ENCODE data around the gene ASPM. TPM values are rescaled to one million over a fixed set of nuclear protein-coding genes. Genes with fewer than 3 reads are reported as not detected.

ASPM gene
- total RNA-seq, 1 experiment from 2014 or later, result 32.8 TPM

DNA sequence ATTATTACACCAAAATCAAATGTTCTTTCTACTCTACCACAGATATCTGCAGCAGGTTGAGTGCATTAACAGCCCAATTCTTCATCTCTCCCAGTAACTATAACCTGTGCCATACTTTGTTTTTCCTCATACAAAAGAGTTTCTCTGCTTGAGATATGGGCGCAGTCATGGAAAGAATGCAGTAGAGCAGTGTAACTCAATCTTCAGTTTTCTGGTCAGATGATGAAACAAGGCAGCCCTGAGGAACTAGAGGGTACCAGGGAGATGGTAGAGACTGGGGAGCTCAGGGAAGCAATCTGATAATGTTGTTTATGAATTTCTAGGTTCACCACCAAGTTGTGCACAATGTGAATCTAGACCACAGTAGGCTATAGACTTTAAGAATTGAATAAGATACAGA lies 39.6 kb downstream of the ASPM start:
- DNase-seq (ENCODE audit: unreplicated experiment), result no peak
- POLR2A ChIA-PET, result interaction anchor here (0.8 to 0.9 kb wide), 2 partner anchors 15 to 37 kb away, joined by 3 read pairs; no protein-coding TSS in a partner anchor
- no peak overlapping the region for H3K4me3 Mint-ChIP-seq (ENCODE audit: unreplicated experiment)
- H3K4me1 Mint-ChIP-seq (ENCODE audit: insufficient read depth, unreplicated experiment), result no peaks in the 10 kb centered on the region
- no peaks in the 10 kb centered on the region for H3K9me3 Mint-ChIP-seq (ENCODE audit: unreplicated experiment)
- H3K27ac Mint-ChIP-seq (ENCODE audit: low read depth, unreplicated experiment), result peak overlapping the region; percentile 16
- no peaks in the 10 kb centered on the region for H3K27me3 Mint-ChIP-seq (ENCODE audit: insufficient read depth, unreplicated experiment)
- CTCF ChIA-PET, result interaction anchor here (0.7 kb wide), 1 partner anchor 43 kb away, joined by 3 read pairs; no protein-coding TSS in a partner anchor
- intact Hi-C loops (cut with micrococcal nuclease), result no loop called here
- peaks cover 7% of the 10 kb centered on the region for H3K36me3 Mint-ChIP-seq (ENCODE audit: insufficient read depth, unreplicated experiment)
- TF ChIP-seq, protein P1, sequence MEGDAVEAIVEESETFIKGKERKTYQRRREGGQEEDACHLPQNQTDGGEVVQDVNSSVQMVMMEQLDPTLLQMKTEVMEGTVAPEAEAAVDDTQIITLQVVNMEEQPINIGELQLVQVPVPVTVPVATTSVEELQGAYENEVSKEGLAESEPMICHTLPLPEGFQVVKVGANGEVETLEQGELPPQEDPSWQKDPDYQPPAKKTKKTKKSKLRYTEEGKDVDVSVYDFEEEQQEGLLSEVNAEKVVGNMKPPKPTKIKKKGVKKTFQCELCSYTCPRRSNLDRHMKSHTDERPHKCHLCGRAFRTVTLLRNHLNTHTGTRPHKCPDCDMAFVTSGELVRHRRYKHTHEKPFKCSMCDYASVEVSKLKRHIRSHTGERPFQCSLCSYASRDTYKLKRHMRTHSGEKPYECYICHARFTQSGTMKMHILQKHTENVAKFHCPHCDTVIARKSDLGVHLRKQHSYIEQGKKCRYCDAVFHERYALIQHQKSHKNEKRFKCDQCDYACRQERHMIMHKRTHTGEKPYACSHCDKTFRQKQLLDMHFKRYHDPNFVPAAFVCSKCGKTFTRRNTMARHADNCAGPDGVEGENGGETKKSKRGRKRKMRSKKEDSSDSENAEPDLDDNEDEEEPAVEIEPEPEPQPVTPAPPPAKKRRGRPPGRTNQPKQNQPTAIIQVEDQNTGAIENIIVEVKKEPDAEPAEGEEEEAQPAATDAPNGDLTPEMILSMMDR (IDR thresholded peaks at IDR 0.05; ENCODE audit: unreplicated experiment), result no peak
- no TSS peak for BruUV-seq (replicated peaks)

DNA sequence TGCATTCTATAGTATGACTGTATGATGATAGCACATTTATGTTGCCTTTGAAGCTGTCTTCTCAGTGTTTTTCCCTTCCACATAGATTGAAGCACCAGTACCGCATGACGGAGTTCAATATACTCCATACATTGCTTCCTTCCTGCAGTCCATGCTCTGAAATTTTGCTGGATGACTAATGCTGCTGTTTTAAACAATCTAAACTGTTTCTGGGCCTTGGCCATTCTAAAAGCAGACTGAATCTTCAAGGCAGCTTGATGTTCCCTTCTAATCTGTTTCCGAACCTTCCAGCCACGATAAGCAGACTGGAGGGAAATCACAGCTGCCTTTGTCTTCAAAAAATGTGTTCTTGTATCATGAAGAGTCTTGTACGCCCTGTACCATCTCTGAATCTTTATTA lies 43.2 kb downstream of the ASPM start:
- ChIA-PET POLR2A (interaction anchor here (0.6 to 2.8 kb wide), 2 partner anchors 10 to 672 kb away, joined by 3 to 14 read pairs; partner anchors contain the start of gene DENND1B), CTCF (interaction anchor here (3.3 kb wide), 1 partner anchor 10 kb away, joined by 11 read pairs; no protein-coding TSS in a partner anchor)
- Mint-ChIP-seq H3K9me3 (ENCODE audit: unreplicated experiment) (no peaks in the 10 kb centered on the region), H3K27ac (ENCODE audit: low read depth, unreplicated experiment) (no peak overlapping the region), H3K4me1 (ENCODE audit: insufficient read depth, unreplicated experiment) (peaks cover 5% of the 10 kb centered on the region), H3K36me3 (ENCODE audit: insufficient read depth, unreplicated experiment) (peaks cover 7% of the 10 kb centered on the region), H3K4me3 (ENCODE audit: unreplicated experiment) (no peak overlapping the region), H3K27me3 (ENCODE audit: insufficient read depth, unreplicated experiment) (no peaks in the 10 kb centered on the region)
- DNase-seq (ENCODE audit: unreplicated experiment), result no peak
- BruUV-seq (replicated peaks), result no TSS peak
- intact Hi-C loops (cut with micrococcal nuclease), result no loop called here
- TF ChIP-seq, protein P1 (IDR thresholded peaks at IDR 0.05; ENCODE audit: unreplicated experiment), result no peak

DNA sequence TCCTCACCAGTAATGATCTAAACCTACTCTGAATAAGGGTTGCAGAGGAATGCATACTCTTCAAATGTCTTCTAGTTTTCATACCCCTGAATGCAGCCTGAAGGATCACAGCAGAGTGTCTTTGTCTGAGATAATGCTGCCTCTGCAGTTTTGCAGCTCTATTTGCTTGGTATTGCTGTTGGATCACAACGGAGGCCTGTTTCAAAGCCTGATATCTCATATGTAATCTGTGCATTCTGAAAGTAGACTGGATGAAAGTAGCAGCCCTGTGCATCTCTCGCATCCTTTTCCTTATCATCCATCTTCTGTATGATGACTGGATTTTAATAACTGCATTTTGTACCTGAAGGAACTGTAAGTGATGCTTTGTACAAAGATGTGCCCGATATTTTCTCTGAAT lies 44.5 kb downstream of the ASPM start:
- no TSS peak for BruUV-seq (replicated peaks)
- Mint-ChIP-seq H3K4me1 (ENCODE audit: insufficient read depth, unreplicated experiment) (peaks cover 9% of the 10 kb centered on the region), H3K27me3 (ENCODE audit: insufficient read depth, unreplicated experiment) (no peaks in the 10 kb centered on the region), H3K9me3 (ENCODE audit: unreplicated experiment) (no peaks in the 10 kb centered on the region), H3K27ac (ENCODE audit: low read depth, unreplicated experiment) (no peak overlapping the region), H3K4me3 (ENCODE audit: unreplicated experiment) (no peak overlapping the region), H3K36me3 (ENCODE audit: insufficient read depth, unreplicated experiment) (peaks cover 7% of the 10 kb centered on the region)
- ChIA-PET CTCF (interaction anchor here (0.5 to 3.3 kb wide), 4 partner anchors 9 to 1122 kb away, joined by 3 to 11 read pairs (median 5); no protein-coding TSS in a partner anchor), POLR2A (interaction anchor here (0.8 to 2.8 kb wide), 3 partner anchors 9 to 14 kb away, joined by 3 to 14 read pairs (median 6); no protein-coding TSS in a partner anchor)
- TF ChIP-seq, protein P1 (IDR thresholded peaks at IDR 0.05; ENCODE audit: unreplicated experiment), result no peak
- DNase-seq (ENCODE audit: unreplicated experiment), result no peak
- intact Hi-C loops (cut with micrococcal nuclease), result no loop called here

DNA sequence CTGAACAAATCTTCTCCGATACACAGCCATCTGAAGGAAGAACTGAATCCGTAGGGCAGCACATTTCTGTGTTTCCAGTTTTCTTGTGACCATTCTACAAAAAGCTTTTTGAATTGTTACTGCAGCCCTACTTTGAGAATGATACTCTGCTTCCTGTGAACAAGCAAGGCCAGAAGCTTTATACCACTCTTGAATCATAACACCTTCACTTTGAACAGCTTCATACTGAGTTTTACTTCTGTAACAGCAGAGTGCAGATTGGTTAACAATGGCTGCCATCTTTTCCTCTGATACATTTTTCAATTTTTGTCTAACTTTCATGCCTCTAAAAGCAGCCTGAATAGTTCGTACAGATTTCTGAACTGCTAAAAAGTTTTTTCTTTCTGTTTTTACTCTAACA lies 45.8 kb downstream of the ASPM start:
- no peaks in the 10 kb centered on the region for H3K27me3 Mint-ChIP-seq (ENCODE audit: insufficient read depth, unreplicated experiment)
- no TSS peak for BruUV-seq (replicated peaks)
- H3K9me3 Mint-ChIP-seq (ENCODE audit: unreplicated experiment), result no peaks in the 10 kb centered on the region
- intact Hi-C loops (cut with micrococcal nuclease), result no loop called here
- TF ChIP-seq, protein P1 (IDR thresholded peaks at IDR 0.05; ENCODE audit: unreplicated experiment), result no peak
- DNase-seq (ENCODE audit: unreplicated experiment), result no peak
- H3K4me3 Mint-ChIP-seq (ENCODE audit: unreplicated experiment), result no peak overlapping the region
- ChIA-PET CTCF (interaction anchor here (0.8 to 1.3 kb wide), 2 partner anchors 8 to 56 kb away, joined by 3 read pairs; no protein-coding TSS in a partner anchor), POLR2A (interaction anchor here (0.7 to 1.6 kb wide), 3 partner anchors 9 to 19 kb away, joined by 3 to 6 read pairs (median 4); no protein-coding TSS in a partner anchor)
- peaks cover 5% of the 10 kb centered on the region for H3K36me3 Mint-ChIP-seq (ENCODE audit: insufficient read depth, unreplicated experiment)
- peak overlapping the region; percentile 20 for H3K27ac Mint-ChIP-seq (ENCODE audit: low read depth, unreplicated experiment)
- peaks cover 17% of the 10 kb centered on the region for H3K4me1 Mint-ChIP-seq (ENCODE audit: insufficient read depth, unreplicated experiment)

Data from MCF 10A (cell line).